SK-N-SH treated with all-trans-retinoic acid at 6 μM for 48 hours (cell line): ENCODE data around the gene RNH1.

Experiments used
- ATAC-seq: fragments of 200-7000 bp; cut with Tn5 transposase; 3 replicates; pipeline ENCODE4 v1.9.1; 2020; ENCODE audit warnings: mild to moderate bottlenecking, moderate library complexity
- ARNTL ChIP-seq: fragments of 450-650 bp; formaldehyde crosslinking; IDR thresholded peaks from 2 replicates; pipeline ENCODE4 v1.5.0; 2020; ENCODE audit warnings: low read depth, mild to moderate bottlenecking, moderate library complexity, borderline replicate concordance
- BACH2 ChIP-seq: fragments of 250-450 bp; sonication (Bioruptor Pico); IDR thresholded peaks from 2 replicates; pipeline ENCODE4 v1.9.0; 2021; ENCODE audit warnings: mild to moderate bottlenecking, borderline replicate concordance
- ESRRG ChIP-seq: fragments of 250-450 bp; sonication (Bioruptor Pico); IDR thresholded peaks from 2 replicates; pipeline ENCODE4 v1.6.1; 2021; ENCODE audit warnings: mild to moderate bottlenecking
- OSR1 ChIP-seq: fragments of 250-450 bp; sonication (Bioruptor Pico); IDR thresholded peaks from 2 replicates; pipeline ENCODE4 v1.8.0; 2022; ENCODE audit warnings: moderate library complexity, mild to moderate bottlenecking, inconsistent platforms
- PPARA ChIP-seq: fragments of 250-450 bp; sonication (Bioruptor Pico); IDR thresholded peaks from 2 replicates; pipeline ENCODE4 v1.5.0; 2020; ENCODE audit warnings: mild to moderate bottlenecking, borderline replicate concordance
- RARB ChIP-seq: fragments of 250-450 bp; sonication (Bioruptor Pico); IDR thresholded peaks from 2 replicates; pipeline ENCODE4 v1.8.0; 2021; ENCODE audit warnings: mild to moderate bottlenecking, moderate library complexity
- SNAI2 ChIP-seq: fragments of 250-450 bp; sonication (Bioruptor Pico); IDR thresholded peaks from 2 replicates; pipeline ENCODE4 v1.5.0; 2020; ENCODE audit warnings: mild to moderate bottlenecking, moderate library complexity
- TCF4 ChIP-seq: fragments of 250-450 bp; sonication (Bioruptor Pico); IDR thresholded peaks from 2 replicates; pipeline ENCODE4 v1.8.0; 2021; ENCODE audit warnings: mild to moderate bottlenecking, moderate library complexity, borderline replicate concordance
- TOX ChIP-seq: fragments of 250-450 bp; sonication (Bioruptor Pico); IDR thresholded peaks from 2 replicates; pipeline ENCODE4 v1.8.0; 2021; ENCODE audit warnings: mild to moderate bottlenecking, moderate library complexity, borderline replicate concordance
- ZC3H10 ChIP-seq: fragments of 250-450 bp; sonication (Bioruptor Pico); IDR thresholded peaks from 2 replicates; pipeline ENCODE4 v1.5.1; 2021; ENCODE audit warnings: mild to moderate bottlenecking, moderate library complexity
- ZFP3 ChIP-seq: fragments of 250-450 bp; sonication (Bioruptor Pico); IDR thresholded peaks from 2 replicates; pipeline ENCODE4 v1.5.0; 2020; ENCODE audit warnings: mild to moderate bottlenecking, moderate library complexity
- ZFP30 ChIP-seq: fragments of 450-650 bp; formaldehyde crosslinking; IDR thresholded peaks from 2 replicates; pipeline ENCODE4 v1.5.0; 2022; ENCODE audit warnings: mild to moderate bottlenecking, moderate library complexity
- ZNF565 ChIP-seq: fragments of 450-650 bp; formaldehyde crosslinking; conservative IDR thresholded peaks from 2 replicates; pipeline ENCODE4 v1.5.0; 2020; ENCODE audit warnings: low read depth, mild to moderate bottlenecking, moderate library complexity
- ZNF70 ChIP-seq: fragments of 450-650 bp; formaldehyde crosslinking; IDR thresholded peaks from 2 replicates; pipeline ENCODE4 v1.5.0; 2020; ENCODE audit warnings: mild to moderate bottlenecking, moderate library complexity
- ZNF8 ChIP-seq: fragments of 450-650 bp; formaldehyde crosslinking; IDR thresholded peaks from 2 replicates; pipeline ENCODE4 v1.5.0; 2020; ENCODE audit warnings: mild to moderate bottlenecking, moderate library complexity
- TF ChIP-seq, protein P1 (sequence below): fragments of 250-450 bp; sonication (Bioruptor Pico); IDR thresholded peaks from 2 replicates; pipeline ENCODE4 v1.5.0; 2020; ENCODE audit warnings: mild to moderate bottlenecking, moderate library complexity
- TF ChIP-seq, protein P2 (sequence below): fragments of 250-450 bp; sonication (Bioruptor Pico); IDR thresholded peaks from 2 replicates; pipeline ENCODE4 v1.8.0; 2021; ENCODE audit warnings: low read depth, mild to moderate bottlenecking, moderate library complexity, borderline replicate concordance
- TF ChIP-seq, protein P3 (sequence below): fragments of 250-450 bp; sonication (Bioruptor Pico); IDR thresholded peaks from 2 replicates; pipeline ENCODE4 v1.5.1; 2021; ENCODE audit warnings: mild to moderate bottlenecking, moderate library complexity
- TF ChIP-seq, protein P4 (sequence below): fragments of 250-450 bp; sonication (Bioruptor Pico); IDR thresholded peaks from 2 replicates; pipeline ENCODE4 v1.5.1; 2020; ENCODE audit warnings: low read depth, mild to moderate bottlenecking, moderate library complexity
- TF ChIP-seq, protein P5 (sequence below): fragments of 250-450 bp; sonication (Bioruptor Pico); IDR thresholded peaks from 2 replicates; pipeline ENCODE4 v1.8.0; 2020; ENCODE audit warnings: mild to moderate bottlenecking, moderate library complexity, borderline replicate concordance

The RNH1 gene

DNA sequence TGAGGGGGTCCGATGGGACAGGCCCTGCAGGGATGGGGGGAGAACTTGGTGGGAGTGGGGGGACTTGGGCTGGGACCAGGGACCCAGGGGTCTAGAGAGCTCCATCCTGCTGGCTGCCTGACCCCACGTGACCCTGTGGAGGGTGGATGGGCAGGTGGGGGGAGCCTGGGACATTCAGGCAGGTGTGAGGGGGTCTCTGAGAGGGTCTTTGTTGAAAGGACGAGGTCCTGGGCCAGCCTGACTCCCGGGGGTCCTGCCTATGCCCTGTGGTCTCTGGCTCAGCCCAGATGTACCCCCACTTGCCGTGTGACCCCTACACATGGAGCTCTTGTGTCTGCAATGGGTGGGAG lies 37.8 kb upstream of the RNH1 start:
- TF ChIP-seq ZFP3 (CRISPR knock-in tag): no peak
- no peak for TF ChIP-seq TCF4 (CRISPR knock-in tag)
- no peak for TF ChIP-seq SNAI2 (CRISPR knock-in tag)
- no peak for TF ChIP-seq ZNF70 (CRISPR knock-in tag)
- no peak for TF ChIP-seq PPARA
- no peak for TF ChIP-seq TOX (CRISPR knock-in tag)
- no peak for TF ChIP-seq ZFP30 (CRISPR knock-in tag)
- no peak for TF ChIP-seq ARNTL (CRISPR knock-in tag)
- TF ChIP-seq, protein P1, sequence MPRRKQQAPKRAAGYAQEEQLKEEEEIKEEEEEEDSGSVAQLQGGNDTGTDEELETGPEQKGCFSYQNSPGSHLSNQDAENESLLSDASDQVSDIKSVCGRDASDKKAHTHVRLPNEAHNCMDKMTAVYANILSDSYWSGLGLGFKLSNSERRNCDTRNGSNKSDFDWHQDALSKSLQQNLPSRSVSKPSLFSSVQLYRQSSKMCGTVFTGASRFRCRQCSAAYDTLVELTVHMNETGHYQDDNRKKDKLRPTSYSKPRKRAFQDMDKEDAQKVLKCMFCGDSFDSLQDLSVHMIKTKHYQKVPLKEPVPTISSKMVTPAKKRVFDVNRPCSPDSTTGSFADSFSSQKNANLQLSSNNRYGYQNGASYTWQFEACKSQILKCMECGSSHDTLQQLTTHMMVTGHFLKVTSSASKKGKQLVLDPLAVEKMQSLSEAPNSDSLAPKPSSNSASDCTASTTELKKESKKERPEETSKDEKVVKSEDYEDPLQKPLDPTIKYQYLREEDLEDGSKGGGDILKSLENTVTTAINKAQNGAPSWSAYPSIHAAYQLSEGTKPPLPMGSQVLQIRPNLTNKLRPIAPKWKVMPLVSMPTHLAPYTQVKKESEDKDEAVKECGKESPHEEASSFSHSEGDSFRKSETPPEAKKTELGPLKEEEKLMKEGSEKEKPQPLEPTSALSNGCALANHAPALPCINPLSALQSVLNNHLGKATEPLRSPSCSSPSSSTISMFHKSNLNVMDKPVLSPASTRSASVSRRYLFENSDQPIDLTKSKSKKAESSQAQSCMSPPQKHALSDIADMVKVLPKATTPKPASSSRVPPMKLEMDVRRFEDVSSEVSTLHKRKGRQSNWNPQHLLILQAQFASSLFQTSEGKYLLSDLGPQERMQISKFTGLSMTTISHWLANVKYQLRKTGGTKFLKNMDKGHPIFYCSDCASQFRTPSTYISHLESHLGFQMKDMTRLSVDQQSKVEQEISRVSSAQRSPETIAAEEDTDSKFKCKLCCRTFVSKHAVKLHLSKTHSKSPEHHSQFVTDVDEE (CRISPR knock-in tag): no peak
- TF ChIP-seq OSR1 (CRISPR knock-in tag): no peak
- TF ChIP-seq, protein P2, sequence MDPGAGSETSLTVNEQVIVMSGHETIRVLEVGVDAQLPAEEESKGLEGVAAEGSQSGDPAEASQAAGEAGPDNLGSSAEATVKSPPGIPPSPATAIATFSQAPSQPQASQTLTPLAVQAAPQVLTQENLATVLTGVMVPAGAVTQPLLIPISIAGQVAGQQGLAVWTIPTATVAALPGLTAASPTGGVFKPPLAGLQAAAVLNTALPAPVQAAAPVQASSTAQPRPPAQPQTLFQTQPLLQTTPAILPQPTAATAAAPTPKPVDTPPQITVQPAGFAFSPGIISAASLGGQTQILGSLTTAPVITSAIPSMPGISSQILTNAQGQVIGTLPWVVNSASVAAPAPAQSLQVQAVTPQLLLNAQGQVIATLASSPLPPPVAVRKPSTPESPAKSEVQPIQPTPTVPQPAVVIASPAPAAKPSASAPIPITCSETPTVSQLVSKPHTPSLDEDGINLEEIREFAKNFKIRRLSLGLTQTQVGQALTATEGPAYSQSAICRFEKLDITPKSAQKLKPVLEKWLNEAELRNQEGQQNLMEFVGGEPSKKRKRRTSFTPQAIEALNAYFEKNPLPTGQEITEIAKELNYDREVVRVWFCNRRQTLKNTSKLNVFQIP: no peak
- TF ChIP-seq ZNF8: no peak
- no peak for TF ChIP-seq ZC3H10 (CRISPR knock-in tag)
- TF ChIP-seq, protein P3, sequence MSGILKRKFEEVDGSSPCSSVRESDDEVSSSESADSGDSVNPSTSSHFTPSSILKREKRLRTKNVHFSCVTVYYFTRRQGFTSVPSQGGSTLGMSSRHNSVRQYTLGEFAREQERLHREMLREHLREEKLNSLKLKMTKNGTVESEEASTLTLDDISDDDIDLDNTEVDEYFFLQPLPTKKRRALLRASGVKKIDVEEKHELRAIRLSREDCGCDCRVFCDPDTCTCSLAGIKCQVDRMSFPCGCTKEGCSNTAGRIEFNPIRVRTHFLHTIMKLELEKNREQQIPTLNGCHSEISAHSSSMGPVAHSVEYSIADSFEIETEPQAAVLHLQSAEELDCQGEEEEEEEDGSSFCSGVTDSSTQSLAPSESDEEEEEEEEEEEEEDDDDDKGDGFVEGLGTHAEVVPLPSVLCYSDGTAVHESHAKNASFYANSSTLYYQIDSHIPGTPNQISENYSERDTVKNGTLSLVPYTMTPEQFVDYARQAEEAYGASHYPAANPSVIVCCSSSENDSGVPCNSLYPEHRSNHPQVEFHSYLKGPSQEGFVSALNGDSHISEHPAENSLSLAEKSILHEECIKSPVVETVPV (CRISPR knock-in tag): no peak
- TF ChIP-seq, protein P4, sequence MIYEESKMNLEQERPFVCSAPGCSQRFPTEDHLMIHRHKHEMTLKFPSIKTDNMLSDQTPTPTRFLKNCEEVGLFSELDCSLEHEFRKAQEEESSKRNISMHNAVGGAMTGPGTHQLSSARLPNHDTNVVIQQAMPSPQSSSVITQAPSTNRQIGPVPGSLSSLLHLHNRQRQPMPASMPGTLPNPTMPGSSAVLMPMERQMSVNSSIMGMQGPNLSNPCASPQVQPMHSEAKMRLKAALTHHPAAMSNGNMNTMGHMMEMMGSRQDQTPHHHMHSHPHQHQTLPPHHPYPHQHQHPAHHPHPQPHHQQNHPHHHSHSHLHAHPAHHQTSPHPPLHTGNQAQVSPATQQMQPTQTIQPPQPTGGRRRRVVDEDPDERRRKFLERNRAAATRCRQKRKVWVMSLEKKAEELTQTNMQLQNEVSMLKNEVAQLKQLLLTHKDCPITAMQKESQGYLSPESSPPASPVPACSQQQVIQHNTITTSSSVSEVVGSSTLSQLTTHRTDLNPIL (CRISPR knock-in tag): no peak
- TF ChIP-seq ESRRG: no peak
- ATAC-seq: no peak

DNA sequence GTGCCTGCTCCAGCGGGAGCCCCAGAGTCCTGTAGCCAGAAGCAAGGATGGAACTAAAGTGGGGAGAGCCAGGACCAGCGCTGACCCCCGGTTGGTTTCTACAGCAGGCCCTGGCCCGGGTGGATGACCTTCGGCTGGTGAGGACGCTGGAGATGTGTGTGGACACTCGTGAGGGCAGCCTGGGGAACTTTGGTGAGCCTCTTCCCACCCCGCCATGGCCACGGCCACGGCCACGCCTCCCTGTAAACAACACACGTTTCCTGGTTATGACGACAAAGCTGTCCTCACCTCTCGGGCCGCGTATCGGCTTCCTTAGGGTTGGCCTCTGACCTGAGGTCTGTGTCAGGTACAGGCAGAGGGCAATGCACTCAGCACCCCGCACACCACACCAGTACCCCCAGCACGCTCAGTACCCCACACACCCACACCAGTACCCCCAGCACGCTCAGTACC lies 34.4 kb upstream of the RNH1 start:
- TF ChIP-seq TOX (CRISPR knock-in tag) (no peak), OSR1 (CRISPR knock-in tag) (no peak), ZC3H10 (CRISPR knock-in tag) (no peak), BACH2 (CRISPR knock-in tag) (no peak), PPARA (no peak), RARB (CRISPR knock-in tag) (no peak), ZNF565 (CRISPR knock-in tag) (no peak), SNAI2 (CRISPR knock-in tag) (no peak), ARNTL (CRISPR knock-in tag) (no peak), ZFP3 (CRISPR knock-in tag) (no peak)
- TF ChIP-seq, protein P1 (CRISPR knock-in tag): no peak
- TF ChIP-seq, protein P5, sequence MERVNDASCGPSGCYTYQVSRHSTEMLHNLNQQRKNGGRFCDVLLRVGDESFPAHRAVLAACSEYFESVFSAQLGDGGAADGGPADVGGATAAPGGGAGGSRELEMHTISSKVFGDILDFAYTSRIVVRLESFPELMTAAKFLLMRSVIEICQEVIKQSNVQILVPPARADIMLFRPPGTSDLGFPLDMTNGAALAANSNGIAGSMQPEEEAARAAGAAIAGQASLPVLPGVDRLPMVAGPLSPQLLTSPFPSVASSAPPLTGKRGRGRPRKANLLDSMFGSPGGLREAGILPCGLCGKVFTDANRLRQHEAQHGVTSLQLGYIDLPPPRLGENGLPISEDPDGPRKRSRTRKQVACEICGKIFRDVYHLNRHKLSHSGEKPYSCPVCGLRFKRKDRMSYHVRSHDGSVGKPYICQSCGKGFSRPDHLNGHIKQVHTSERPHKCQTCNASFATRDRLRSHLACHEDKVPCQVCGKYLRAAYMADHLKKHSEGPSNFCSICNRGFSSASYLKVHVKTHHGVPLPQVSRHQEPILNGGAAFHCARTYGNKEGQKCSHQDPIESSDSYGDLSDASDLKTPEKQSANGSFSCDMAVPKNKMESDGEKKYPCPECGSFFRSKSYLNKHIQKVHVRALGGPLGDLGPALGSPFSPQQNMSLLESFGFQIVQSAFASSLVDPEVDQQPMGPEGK: no peak
- TF ChIP-seq, all 23 proteins: peak for 0
- ATAC-seq: no peak
